NCI-H345 treated with DMSO at 0.1 percent for 48 hours (cell line): ENCODE results near the gene GGTLC2.
"Not testable (repeated sequence)": the region's sequence is repeated elsewhere in the genome, so short reads cannot be mapped to it uniquely, and the experiment has no call there.

ENCODE experiments used
- DNase-seq: peaks from one replicate; lab custom pipeline; 2025; ENCODE audit not compliant: unreplicated experiment; lab: John Stamatoyannopoulos, UW

Gene GGTLC2

GRCh38 chr22:22644314-22644713 lies at the start of gene GGTLC2:
Gene GGTLC2 (plus strand): TSS chr22:22644614. CDS start chr22:22646346, 1,732 bp downstream.
- not testable (repeated sequence) for DNase-seq

GRCh38 chr22:22595001-22595835 lies 49.2 kb upstream of the GGTLC2 start:
- DNase-seq, result no peak

GRCh38 chr22:22598144-22598543 lies 46.3 kb upstream of the GGTLC2 start:
- DNase-seq, result no peak

- DNase-seq, result no peak
Measured at GRCh38 chr22:22599248-22599647, 45.2 kb upstream of the GGTLC2 start.

- DNase-seq, result no peak
Measured at GRCh38 chr22:22600531-22601261, 43.7 kb upstream of the GGTLC2 start.

GRCh38 chr22:22603470-22603947 lies 40.9 kb upstream of the GGTLC2 start:
- DNase-seq, result no peak

- DNase-seq, result no peak
Measured at GRCh38 chr22:22604326-22605073, 39.9 kb upstream of the GGTLC2 start.

- DNase-seq, result no peak
Measured at GRCh38 chr22:22605074-22605404, 39.4 kb upstream of the GGTLC2 start.

- not testable (repeated sequence) for DNase-seq
Measured at GRCh38 chr22:22608022-22608421, 36.4 kb upstream of the GGTLC2 start.

GRCh38 chr22:22609291-22609690 lies 35.1 kb upstream of the GGTLC2 start:
- DNase-seq, result no peak

- DNase-seq, result no peak
Measured at GRCh38 chr22:22612516-22612915, 31.9 kb upstream of the GGTLC2 start.

GRCh38 chr22:22614065-22614464 lies 30.3 kb upstream of the GGTLC2 start:
- DNase-seq, result no peak

GRCh38 chr22:22616636-22617035 lies 27.8 kb upstream of the GGTLC2 start:
- DNase-seq, result no peak

- no peak for DNase-seq
Measured at GRCh38 chr22:22618448-22618847, 26.0 kb upstream of the GGTLC2 start.

- no peak for DNase-seq
Measured at GRCh38 chr22:22618923-22619322, 25.5 kb upstream of the GGTLC2 start.

- no peak for DNase-seq
Measured at GRCh38 chr22:22619765-22620414, 24.5 kb upstream of the GGTLC2 start.

- not testable (repeated sequence) for DNase-seq
Measured at GRCh38 chr22:22628546-22629495, 15.6 kb upstream of the GGTLC2 start.

GRCh38 chr22:22631223-22631652 lies 13.2 kb upstream of the GGTLC2 start:
- DNase-seq, result not testable (repeated sequence)

GRCh38 chr22:22632226-22632625 lies 12.2 kb upstream of the GGTLC2 start:
- DNase-seq, result not testable (repeated sequence)

GRCh38 chr22:22633533-22633932 lies 10.9 kb upstream of the GGTLC2 start:
- not testable (repeated sequence) for DNase-seq
